H1 (cell line): ENCODE results near the gene PHETA1. TPM values are rescaled to one million over a fixed set of nuclear protein-coding genes. Genes with fewer than 3 reads are reported as not detected.
A peak's percentile ranks its signal among the peaks of the same experiment; 100 is the strongest.

Source experiments
- CTCF ChIA-PET: fragments of 300-600 bp; sonication (Branson Sonifier 250); formaldehyde crosslinking; loops from one replicate; lab custom pipeline; 2021; ENCODE audit not compliant: partially characterized antibody; lab: Charles Lee
- POLR2A ChIA-PET: fragments of 300-600 bp; sonication (Branson Sonifier 250); formaldehyde crosslinking; loops from one replicate; lab custom pipeline; 2021; ENCODE audit warnings: inconsistent platforms; ENCODE audit not compliant: partially characterized antibody; lab: Charles Lee
- DNase-seq, 2 experiments: peaks; one replicate each; pipeline versions ENCODE4 v3.0.0 to v3.0.0-alpha.2; 2010 to 2022; ENCODE audit warnings: low spot score in 2 of 2, low read depth in 1 of 2, mixed read lengths in 1 of 2
- FAIRE-seq: peaks from 2 replicates; lab custom pipeline; 2011; peaks lifted over from hg19 to GRCh38; lab: Jason Lieb, UNC
- H2AFZ ChIP-seq: 2 replicates; pipeline ENCODE4 v1.8.1; 2012; ENCODE audit warnings: low read length, inconsistent platforms
- H2AK5ac ChIP-seq: 2 replicates; pipeline ENCODE4 v1.6.1; 2013; ENCODE audit warnings: low read depth, low read length
- H2BK120ac ChIP-seq: replicated peaks from 2 replicates; pipeline ENCODE3; 2013; ENCODE audit warnings: low read depth, low read length, inconsistent platforms
- H2BK12ac ChIP-seq: 2 replicates; pipeline ENCODE4 v1.6.1; 2013; ENCODE audit warnings: low read depth, low read length
- H2BK15ac ChIP-seq: 2 replicates; pipeline ENCODE4 v1.6.1; 2013; ENCODE audit warnings: low read length
- H2BK20ac ChIP-seq: 2 replicates; pipeline ENCODE4 v1.6.1; 2013; ENCODE audit warnings: low read length
- H2BK5ac ChIP-seq: 2 replicates; pipeline ENCODE4 v1.6.1; 2013; ENCODE audit warnings: low read depth, low read length
- H3K14ac ChIP-seq: 2 replicates; pipeline ENCODE4 v1.6.1; 2013; ENCODE audit warnings: inconsistent platforms; ENCODE audit not compliant: insufficient read length
- H3K18ac ChIP-seq: 2 replicates; pipeline ENCODE4 v1.6.1; 2013; ENCODE audit warnings: low read length; ENCODE audit errors: extremely low read depth
- H3K23ac ChIP-seq: 2 replicates; pipeline ENCODE4 v1.6.1; 2013; ENCODE audit warnings: inconsistent platforms; ENCODE audit not compliant: insufficient read length
- H3K23me2 ChIP-seq: 2 replicates; pipeline ENCODE4 v1.6.1; 2013; ENCODE audit warnings: low read depth, low read length
- H3K27ac ChIP-seq: 2 replicates; pipeline ENCODE4 v1.6.1; 2011; ENCODE audit warnings: low read depth, low read length, inconsistent platforms
- H3K27me3 ChIP-seq, 4 experiments: replicated peaks in 1 of 4; 1 replicate in 1 of 4; 2 replicates in 3 of 4; pipeline versions ENCODE4 v1.6.1 to v1.8.1; 2011 to 2013; ENCODE audit warnings: low read length in 3 of 4, mild to moderate bottlenecking in 3 of 4, inconsistent platforms in 2 of 4, mixed read lengths in 2 of 4, moderate library complexity in 1 of 4; ENCODE audit not compliant: control insufficient read depth in 3 of 4, insufficient read depth in 3 of 4; ENCODE audit errors: extremely low read depth in 1 of 4
- H3K36me3 ChIP-seq, 4 experiments: 2 replicates each; pipeline versions ENCODE4 v1.6.1 to v1.8.1; 2011 to 2013; ENCODE audit warnings: mild to moderate bottlenecking in 4 of 4, low read length in 3 of 4, moderate library complexity in 2 of 4, control low read depth in 1 of 4, inconsistent platforms in 1 of 4; ENCODE audit not compliant: insufficient read depth in 4 of 4, control insufficient read depth in 2 of 4
- H3K4ac ChIP-seq: replicated peaks from 2 replicates; pipeline ENCODE3; 2013; ENCODE audit warnings: low read length, low read depth, mixed read lengths, inconsistent platforms; ENCODE audit not compliant: insufficient read length
- H3K4me1 ChIP-seq, 4 experiments: replicated peaks in 1 of 4; 1 replicate in 1 of 4; 2 replicates in 3 of 4; pipeline versions ENCODE4 v1.6.1 to v1.8.1; 2011 to 2013; ENCODE audit warnings: low read length in 3 of 4, inconsistent platforms in 2 of 4, mixed read lengths in 1 of 4; ENCODE audit not compliant: insufficient read depth in 4 of 4, control insufficient read depth in 3 of 4
- H3K4me2 ChIP-seq, 2 experiments: 2 replicates each; pipeline versions ENCODE4 v1.6.1 to v1.8.1; 2011 to 2013; ENCODE audit warnings: low read depth in 2 of 2, low read length in 2 of 2, control low read depth in 1 of 2, inconsistent platforms in 1 of 2, mild to moderate bottlenecking in 1 of 2; ENCODE audit not compliant: insufficient read depth in 1 of 2
- H3K4me3 ChIP-seq, 4 experiments: fragments of 200-600, 300-600 bp in 1 of 4; sonication (generic), shearing (Covaris generic), sonication (Bioruptor Twin) in 1 of 4; 2 replicates each; pipeline versions ENCODE4 v1.5.1 to v1.8.1; 2011 to 2016; ENCODE audit warnings: low read length in 4 of 4, low read depth in 3 of 4, control low read depth in 2 of 4, inconsistent platforms in 2 of 4, mild to moderate bottlenecking in 2 of 4, mixed read lengths in 1 of 4, moderate library complexity in 1 of 4; ENCODE audit not compliant: insufficient read depth in 2 of 4; ENCODE audit errors: extremely low read depth in 1 of 4
- H3K56ac ChIP-seq: replicated peaks from 2 replicates; pipeline ENCODE3; 2013; ENCODE audit warnings: low read depth, mild to moderate bottlenecking, mixed read lengths, low read length, inconsistent platforms; ENCODE audit not compliant: insufficient read length
- H3K79me1 ChIP-seq: 2 replicates; pipeline ENCODE4 v1.6.1; 2013; ENCODE audit warnings: low read depth, low read length, control low read depth
- H3K79me2 ChIP-seq, 2 experiments: 2 replicates each; pipeline versions ENCODE4 v1.6.1 to v1.8.1; 2012 to 2013; ENCODE audit warnings: low read length in 2 of 2, mild to moderate bottlenecking in 2 of 2, inconsistent platforms in 1 of 2; ENCODE audit not compliant: insufficient read depth in 2 of 2, control insufficient read depth in 1 of 2
- H3K9ac ChIP-seq, 4 experiments: replicated peaks in 1 of 4; 1 replicate in 1 of 4; 2 replicates in 3 of 4; pipeline versions ENCODE4 v1.6.1 to v1.8.1; 2011 to 2013; ENCODE audit warnings: low read depth in 3 of 4, low read length in 3 of 4, control low read depth in 2 of 4, mild to moderate bottlenecking in 2 of 4, moderate library complexity in 2 of 4, inconsistent platforms in 1 of 4; ENCODE audit errors: extremely low read depth in 1 of 4
- H3K9me3 ChIP-seq, 2 experiments: 2 replicates each; pipeline versions ENCODE4 v1.6.1 to v1.8.1; 2012 to 2013; ENCODE audit warnings: mild to moderate bottlenecking in 2 of 2, moderate library complexity in 2 of 2, control low read depth in 1 of 2, inconsistent platforms in 1 of 2, low read depth in 1 of 2, low read length in 1 of 2, mixed read lengths in 1 of 2; ENCODE audit not compliant: insufficient read depth in 2 of 2
- H4K20me1 ChIP-seq, 2 experiments: replicated peaks in 1 of 2; 2 replicates each; pipeline versions ENCODE3 to v1.8.1; 2011 to 2013; ENCODE audit warnings: inconsistent platforms in 2 of 2, low read length in 2 of 2, mild to moderate bottlenecking in 1 of 2; ENCODE audit not compliant: insufficient read depth in 2 of 2, control insufficient read depth in 1 of 2
- H4K5ac ChIP-seq: 2 replicates; pipeline ENCODE4 v1.6.1; 2013; ENCODE audit warnings: low read length, low read depth, mixed read lengths, inconsistent platforms; ENCODE audit not compliant: insufficient read length
- H4K8ac ChIP-seq: 2 replicates; pipeline ENCODE4 v1.8.0; 2013; ENCODE audit warnings: mild to moderate bottlenecking, moderate library complexity, low read length, inconsistent platforms; ENCODE audit not compliant: insufficient read depth; ENCODE audit errors: extremely low read depth
- H4K91ac ChIP-seq: replicated peaks from 2 replicates; pipeline ENCODE3; 2013; ENCODE audit warnings: low read length, mixed read lengths, inconsistent platforms; ENCODE audit not compliant: insufficient read length
- BACH1 ChIP-seq: IDR thresholded peaks from 2 replicates; pipeline ENCODE4 v1.6.1; 2012; ENCODE audit warnings: low read length, improper control_type of control experiment
- CEBPB ChIP-seq: IDR thresholded peaks from 2 replicates; pipeline ENCODE4 v1.6.1; 2012; ENCODE audit warnings: low read depth, low read length
- FOSL1 ChIP-seq: IDR thresholded peaks from 2 replicates; pipeline ENCODE4 v1.6.1; 2011; ENCODE audit warnings: mild to moderate bottlenecking, low read depth, low read length, moderate library complexity; ENCODE audit not compliant: insufficient read depth
- KDM1A ChIP-seq: fragments of 200-600, 300-600 bp; sonication (generic); IDR thresholded peaks from 2 replicates; pipeline ENCODE4 v1.7.1; 2016; ENCODE audit warnings: mild to moderate bottlenecking, low read length, borderline replicate concordance
- NANOG ChIP-seq: IDR thresholded peaks from 2 replicates; pipeline ENCODE4 v1.6.1; 2011; ENCODE audit warnings: low read length, low read depth, mild to moderate bottlenecking, inconsistent platforms; ENCODE audit not compliant: insufficient read depth, poor library complexity, severe bottlenecking
- WGBS, 2 experiments: shearing (Covaris generic) in 1 of 2; methylation state at CpG; one replicate each; pipeline versions ENCODE4 v1.1.6 to v1.1.7; 2013 to 2015; ENCODE audit warnings: low lambda C conversion rate in 2 of 2, mixed read lengths in 2 of 2, inconsistent platforms in 1 of 2, low coverage in 1 of 2, missing lambda C conversion rate in 1 of 2; ENCODE audit not compliant: insufficient replicate concordance in 2 of 2, insufficient coverage in 1 of 2, insufficient read length in 1 of 2; ENCODE audit errors: extremely low coverage in 1 of 2, missing lambda C conversion rate in 1 of 2; 5-methylcytosine and 5-hydroxymethylcytosine counted together
- long read RNA-seq, 2 experiments: library from RNA in 1 of 2; library from capped mRNA in 1 of 2; stranded (forward); transcript quantifications; one replicate each; pipeline ENCODE4 v2.0.0, GENCODE V29; 2021; ENCODE audit warnings: inconsistent platforms in 1 of 2
- polyA minus RNA-seq, 3 experiments: library from RNA; depleted of rRNA, polyadenylated mRNA; stranded (reverse); fragments of >200 nt; gene quantifications; 1 replicate in 2 of 3; 2 replicates in 1 of 3; pipeline ENCODE4 v1.2.3, GENCODE V29; 2011
- polyA plus RNA-seq, 7 experiments: library from polyadenylated mRNA; depleted of rRNA in 3 of 7; stranded (reverse) in 5 of 7; unstranded in 2 of 7; fragments of >200 nt in 5 of 7; fragments of 200-250 nt in 2 of 7; gene quantifications; 1 replicate in 5 of 7; 2 replicates in 1 of 7; 4 replicates in 1 of 7; pipeline versions ENCODE4 v1.2.1 to v1.2.3, GENCODE V29; 2011 to 2013; ENCODE audit warnings: missing spikeins in 2 of 7, mixed read lengths in 2 of 7
- total RNA-seq: library from RNA; stranded (reverse); fragmentation: NEBNext Ultra II Directional; extraction: Animal tissue kit (Norgen Biotek cat#: 25700); gene quantifications from 2 replicates; pipeline ENCODE4 v1.2.1, GENCODE V29; 2021
- TF ChIP-seq, protein P1 (sequence below): IDR thresholded peaks from 2 replicates; pipeline ENCODE4 v1.6.1; 2011; ENCODE audit warnings: low read length, improper control_type of control experiment

PHETA1 gene, protein sequence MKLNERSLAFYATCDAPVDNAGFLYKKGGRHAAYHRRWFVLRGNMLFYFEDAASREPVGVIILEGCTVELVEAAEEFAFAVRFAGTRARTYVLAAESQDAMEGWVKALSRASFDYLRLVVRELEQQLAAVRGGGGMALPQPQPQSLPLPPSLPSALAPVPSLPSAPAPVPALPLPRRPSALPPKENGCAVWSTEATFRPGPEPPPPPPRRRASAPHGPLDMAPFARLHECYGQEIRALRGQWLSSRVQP
- total RNA-seq (12.3 and 13.7 TPM in 2 replicates), polyA plus RNA-seq (2011; rRNA removed) (5.2 and 9.7 TPM in 2 replicates), polyA minus RNA-seq (2011; rRNA and poly(A)+ RNA removed) (2.0 and 2.5 TPM in 2 replicates)
- 7.1 TPM for polyA plus RNA-seq (2011; cell fraction: cytosol; rRNA removed)
- polyA plus RNA-seq (2011; cell fraction: nucleus; rRNA removed): 8.6 TPM
- 5.3 to 9.2 TPM (median 8.8 TPM) in 4 replicates for polyA plus RNA-seq (2012, experiment 1 of 2)
- polyA plus RNA-seq (2012, experiment 2 of 2): 12.2 TPM
- polyA plus RNA-seq (2013, experiment 1 of 2): 6.6 TPM
- 6.6 TPM for polyA plus RNA-seq (2013, experiment 2 of 2)
- 5.1 TPM for polyA minus RNA-seq (2011; cell fraction: cytosol; rRNA and poly(A)+ RNA removed)
- polyA minus RNA-seq (2011; cell fraction: nucleus; rRNA and poly(A)+ RNA removed): 5.7 TPM
- long read RNA-seq, experiment 1, partial matches to known transcripts: 0 of 5 reads
- long read RNA-seq, experiment 1, other reads (novel, unspliced or antisense): 5 of 5 reads
- long read RNA-seq, experiment 2: 0 reads

DNA sequence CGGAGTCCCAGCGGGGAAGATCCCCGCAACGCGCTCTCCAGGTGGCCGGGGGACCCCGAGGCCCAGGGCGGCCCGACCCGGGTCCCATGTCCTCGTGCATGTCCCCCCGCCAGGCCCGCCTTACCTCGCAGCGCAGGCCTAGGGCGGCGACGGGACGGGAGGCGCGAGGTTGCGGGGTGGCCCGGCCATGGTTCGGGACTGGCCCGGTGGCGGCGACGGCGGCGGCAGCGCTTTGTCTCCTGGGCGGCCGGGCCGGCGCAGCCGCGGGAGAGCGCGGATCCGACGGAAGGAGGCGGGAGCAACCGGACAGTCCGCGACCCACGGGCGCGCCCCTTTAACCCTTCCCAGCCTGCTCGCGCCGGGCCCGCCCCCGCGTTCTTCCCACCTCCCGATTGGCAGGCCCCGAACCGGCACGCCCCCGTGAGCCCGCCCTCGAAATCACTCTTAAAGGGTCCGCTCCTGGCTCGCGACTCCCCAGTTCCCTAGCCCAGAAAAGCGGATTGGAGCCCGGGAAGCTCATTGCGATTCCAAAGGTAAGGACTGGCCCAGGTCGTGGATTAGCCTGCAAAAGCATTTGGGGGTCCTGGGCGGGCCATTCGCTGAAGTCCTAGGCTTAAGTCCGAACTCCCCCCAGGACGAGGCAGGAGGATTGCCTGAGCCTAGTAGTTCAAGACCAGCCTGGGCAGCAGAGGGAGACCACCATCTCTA is at the start of gene PHETA1:
Gene PHETA1 (minus strand): TSS at position 308 of the 708 bp plus-strand sequence. CDS start 5,668 bp downstream, outside the sequence.
- H3K4me3 ChIP-seq: peak within 1 kb of the TSS; percentile 75 to 83 (median 80)
- no peaks in the 10 kb centered on the region for H3K9me3 ChIP-seq
- no peak within 1 kb of the TSS for H3K4ac ChIP-seq
- H2AFZ ChIP-seq: peak within 1 kb of the TSS; percentile 54
- H4K91ac ChIP-seq: no peak within 1 kb of the TSS
- no peak within 1 kb of the TSS for H2BK20ac ChIP-seq
- peak within 1 kb of the TSS; percentile 16 for H3K56ac ChIP-seq
- H3K18ac ChIP-seq: peak within 1 kb of the TSS; percentile 43; the same call in 1 of the 2 replicates
- H2BK120ac ChIP-seq: no peak within 1 kb of the TSS
- no peak within 1 kb of the TSS for H4K5ac ChIP-seq
- FAIRE-seq: no peak
- peaks cover 9% of the 10 kb centered on the region; the same call in 1 of the 2 replicates for H3K23me2 ChIP-seq
- H2AK5ac ChIP-seq: no peak within 1 kb of the TSS
- no peaks in the 10 kb centered on the region for H3K79me1 ChIP-seq
- H3K4me2 ChIP-seq: peak within 1 kb of the TSS; percentile 86 to 89
- H3K27ac ChIP-seq: no peak within 1 kb of the TSS
- no peaks in the 10 kb centered on the region; a peak in 1 of 8 replicates for H3K36me3 ChIP-seq
- H3K9ac ChIP-seq: peak within 1 kb of the TSS; percentile 23 to 65 (median 47); a peak in 6 of 7 replicates
- no peaks in the 10 kb centered on the region for H3K79me2 ChIP-seq
- H3K4me1 ChIP-seq: peaks cover 0 to 9% (median 3%) of the 10 kb centered on the region in 4 experiments; a peak in 6 of 7 replicates
- H2BK5ac ChIP-seq: 0 out of 2 replicates have a peak within 1 kb of the TSS, but pooled peaks have one; percentile 6
- WGBS, 2 experiments: 2% methylated on average over 39 of the region's 72 CpGs; no CpG with 5 or more reads in 1 of the 2 experiments
- POLR2A ChIA-PET: interaction anchor here (1.1 to 3.6 kb wide), 9 partner anchors 9 to 44 kb away, joined by 3 to 27 read pairs (median 6); no protein-coding TSS in a partner anchor
- peaks cover 0 to 7% of the 10 kb centered on the region in 2 experiments for H4K20me1 ChIP-seq
- H4K8ac ChIP-seq: peak within 1 kb of the TSS; percentile 69; the same call in 1 of the 2 replicates
- no peak within 1 kb of the TSS for H3K14ac ChIP-seq
- no peak within 1 kb of the TSS for H2BK12ac ChIP-seq
- peaks cover 0 to 18% (median 7%) of the 10 kb centered on the region in 4 experiments; a peak in 4 of 7 replicates for H3K27me3 ChIP-seq
- no peak within 1 kb of the TSS for H2BK15ac ChIP-seq
- CTCF ChIA-PET: interaction anchor here (1.0 to 4.1 kb wide), 9 partner anchors 8 to 62 kb away, joined by 3 to 28 read pairs (median 6); no protein-coding TSS in a partner anchor
- no peak within 1 kb of the TSS for H3K23ac ChIP-seq
- DNase-seq: peak; percentile 39 to 95
- TF ChIP-seq FOSL1 (no peak), KDM1A (no peak), NANOG (no peak), CEBPB (no peak), BACH1 (peak; percentile 65)
- TF ChIP-seq, protein P1, sequence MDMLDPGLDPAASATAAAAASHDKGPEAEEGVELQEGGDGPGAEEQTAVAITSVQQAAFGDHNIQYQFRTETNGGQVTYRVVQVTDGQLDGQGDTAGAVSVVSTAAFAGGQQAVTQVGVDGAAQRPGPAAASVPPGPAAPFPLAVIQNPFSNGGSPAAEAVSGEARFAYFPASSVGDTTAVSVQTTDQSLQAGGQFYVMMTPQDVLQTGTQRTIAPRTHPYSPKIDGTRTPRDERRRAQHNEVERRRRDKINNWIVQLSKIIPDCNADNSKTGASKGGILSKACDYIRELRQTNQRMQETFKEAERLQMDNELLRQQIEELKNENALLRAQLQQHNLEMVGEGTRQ: no peak
